ENCODE measurements around the gene ELAPOR2. TPM values are rescaled to one million over a fixed set of nuclear protein-coding genes. Genes with fewer than 3 reads are reported as not detected.
"Not testable (repeated sequence)": the region's sequence is repeated elsewhere in the genome, so short reads cannot be mapped to it uniquely, and the experiment has no call there.

Gene ELAPOR2
- total RNA-seq, 1 donor from 2014 or later: 15.4 TPM

GRCh38 chr7:87100326-87100725, 40.9 kb upstream of the ELAPOR2 start:
- Histone ChIP-seq H3K36me3 (ENCODE audit: control insufficient read depth, insufficient read depth, low read length) (no peaks in the 10 kb centered on the region), H3K27me3 (ENCODE audit: control insufficient read depth, insufficient read depth, low read length) (no peaks in the 10 kb centered on the region), H3K4me3 (ENCODE audit: low read depth, low read length) (no peak overlapping the region)
- TF ChIP-seq CTCF (IDR thresholded peaks at IDR 0.05; ENCODE audit: insufficient read depth, low read length, poor library complexity, severe bottlenecking): no peak
- no peak for DNase-seq (ENCODE audit: low read depth)

- not testable (repeated sequence) for H3K27me3 ChIP-seq (ENCODE audit: control insufficient read depth, insufficient read depth, low read length); H3K36me3 ChIP-seq (ENCODE audit: control insufficient read depth, insufficient read depth, low read length); DNase-seq (ENCODE audit: low read depth); H3K4me3 ChIP-seq (ENCODE audit: low read depth, low read length)
Measured at GRCh38 chr7:87097375-87097774, 37.9 kb upstream of the ELAPOR2 start.

- Histone ChIP-seq H3K27me3 (ENCODE audit: control insufficient read depth, insufficient read depth, low read length) (no peaks in the 10 kb centered on the region), H3K4me3 (ENCODE audit: low read depth, low read length) (no peak overlapping the region), H3K36me3 (ENCODE audit: control insufficient read depth, insufficient read depth, low read length) (no peaks in the 10 kb centered on the region)
- TF ChIP-seq CTCF (IDR thresholded peaks at IDR 0.05; ENCODE audit: insufficient read depth, low read length, poor library complexity, severe bottlenecking): no peak
- DNase-seq (ENCODE audit: low read depth): no peak
Measured at GRCh38 chr7:87094322-87094721, 34.9 kb upstream of the ELAPOR2 start.

GRCh38 chr7:87092568-87093091, 33.2 kb upstream of the ELAPOR2 start:
- H3K36me3 ChIP-seq (ENCODE audit: control insufficient read depth, insufficient read depth, low read length): no peaks in the 10 kb centered on the region

GRCh38 chr7:87091487-87092066, 32.1 kb upstream of the ELAPOR2 start:
- Histone ChIP-seq H3K27me3 (ENCODE audit: control insufficient read depth, insufficient read depth, low read length) (no peaks in the 10 kb centered on the region), H3K36me3 (ENCODE audit: control insufficient read depth, insufficient read depth, low read length) (no peaks in the 10 kb centered on the region), H3K4me3 (ENCODE audit: low read depth, low read length) (no peak overlapping the region)
- DNase-seq (ENCODE audit: low read depth): no peak
- no peak for TF ChIP-seq CTCF (IDR thresholded peaks at IDR 0.05; ENCODE audit: insufficient read depth, low read length, poor library complexity, severe bottlenecking)

More at GRCh38 chr7:87092568-87093091, 33.2 kb upstream of the ELAPOR2 start:
- TF ChIP-seq CTCF (IDR thresholded peaks at IDR 0.05; ENCODE audit: insufficient read depth, low read length, poor library complexity, severe bottlenecking): no peak
- H3K27me3 ChIP-seq (ENCODE audit: control insufficient read depth, insufficient read depth, low read length): no peaks in the 10 kb centered on the region
- no peak for DNase-seq (ENCODE audit: low read depth)
- no peak overlapping the region for H3K4me3 ChIP-seq (ENCODE audit: low read depth, low read length)

DNA sequence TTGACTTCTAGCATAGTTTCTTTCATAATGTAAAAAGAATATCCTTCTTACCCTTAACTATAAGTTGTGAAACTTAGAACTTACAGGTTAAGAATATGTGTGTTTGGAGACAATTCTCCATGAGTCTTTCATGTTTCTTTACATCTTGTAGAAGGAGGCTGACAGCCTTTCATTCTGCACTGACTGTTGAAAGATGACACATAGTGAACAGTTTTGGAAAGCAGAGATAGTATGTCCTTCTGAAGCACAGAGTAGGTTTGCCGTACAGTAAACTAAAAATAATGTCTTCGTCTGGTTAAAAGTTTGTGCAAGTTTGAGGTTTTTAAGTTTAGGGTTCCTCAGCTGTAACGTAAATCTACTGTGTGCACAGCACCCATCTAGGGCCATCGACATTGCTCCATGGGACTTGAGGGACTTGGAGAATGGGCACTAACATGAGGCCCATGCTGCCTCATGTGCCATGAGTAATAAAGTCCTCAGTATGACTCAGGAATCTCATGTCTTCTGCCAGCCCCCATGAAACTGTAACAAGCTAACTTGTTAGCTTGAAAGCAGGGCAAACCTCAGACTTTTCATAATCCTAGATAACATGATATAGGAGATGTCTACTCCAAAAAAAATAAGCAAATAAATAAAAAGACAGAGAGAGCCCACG, 24.5 kb upstream of the ELAPOR2 start:
- H3K36me3 ChIP-seq (ENCODE audit: control insufficient read depth, insufficient read depth, low read length): no peaks in the 10 kb centered on the region
- H3K27me3 ChIP-seq (ENCODE audit: control insufficient read depth, insufficient read depth, low read length): no peaks in the 10 kb centered on the region
- TF ChIP-seq CTCF (IDR thresholded peaks at IDR 0.05; ENCODE audit: insufficient read depth, low read length, poor library complexity, severe bottlenecking): no peak
- no peak overlapping the region for H3K4me3 ChIP-seq (ENCODE audit: low read depth, low read length)
- no peak for DNase-seq (ENCODE audit: low read depth)

All from kidney epithelial cell (primary cell).